Measurements from ENCODE around the gene ACAP3.

DNA sequence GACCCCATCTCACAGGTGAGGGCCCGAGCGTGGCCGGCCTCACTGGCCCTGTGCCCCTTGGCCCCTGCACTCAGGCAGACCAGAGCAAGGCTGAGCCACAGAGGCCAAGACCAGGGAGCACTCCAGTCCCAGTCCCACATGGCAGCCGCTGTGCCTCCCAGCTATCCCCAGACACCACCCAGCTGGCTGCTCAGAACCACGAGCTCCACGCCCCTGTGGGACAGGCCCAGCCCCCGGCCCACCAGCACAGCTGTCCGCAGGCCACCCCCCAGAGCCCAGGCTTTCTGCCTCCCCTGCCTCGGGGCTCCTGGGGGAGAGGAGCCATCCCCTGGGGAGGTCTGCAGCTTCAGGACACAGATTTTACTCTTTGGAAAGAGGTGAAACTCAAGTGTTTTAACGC is 52.1 kb downstream of the ACAP3 start:
- TF ChIP-seq, protein P1, sequence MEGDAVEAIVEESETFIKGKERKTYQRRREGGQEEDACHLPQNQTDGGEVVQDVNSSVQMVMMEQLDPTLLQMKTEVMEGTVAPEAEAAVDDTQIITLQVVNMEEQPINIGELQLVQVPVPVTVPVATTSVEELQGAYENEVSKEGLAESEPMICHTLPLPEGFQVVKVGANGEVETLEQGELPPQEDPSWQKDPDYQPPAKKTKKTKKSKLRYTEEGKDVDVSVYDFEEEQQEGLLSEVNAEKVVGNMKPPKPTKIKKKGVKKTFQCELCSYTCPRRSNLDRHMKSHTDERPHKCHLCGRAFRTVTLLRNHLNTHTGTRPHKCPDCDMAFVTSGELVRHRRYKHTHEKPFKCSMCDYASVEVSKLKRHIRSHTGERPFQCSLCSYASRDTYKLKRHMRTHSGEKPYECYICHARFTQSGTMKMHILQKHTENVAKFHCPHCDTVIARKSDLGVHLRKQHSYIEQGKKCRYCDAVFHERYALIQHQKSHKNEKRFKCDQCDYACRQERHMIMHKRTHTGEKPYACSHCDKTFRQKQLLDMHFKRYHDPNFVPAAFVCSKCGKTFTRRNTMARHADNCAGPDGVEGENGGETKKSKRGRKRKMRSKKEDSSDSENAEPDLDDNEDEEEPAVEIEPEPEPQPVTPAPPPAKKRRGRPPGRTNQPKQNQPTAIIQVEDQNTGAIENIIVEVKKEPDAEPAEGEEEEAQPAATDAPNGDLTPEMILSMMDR (conservative IDR thresholded peaks at IDR 0.05; ENCODE audit: low read length), result no peak
- no peak for TF ChIP-seq EZH2phosphoT487 (IDR thresholded peaks at IDR 0.05; ENCODE audit: borderline replicate concordance)

Data from Loucy (cell line).